ENCODE data around the gene TIMM10.
A peak's percentile ranks its signal among the peaks of the same experiment; 100 is the strongest.

TIMM10 gene

GRCh38 chr11:57499413-57499982 lies 31.1 kb downstream of the TIMM10 start:
- Histone ChIP-seq H4K8ac (ENCODE audit: low read length) (peak overlapping the region; percentile 59), H3K27ac (ENCODE audit: low read length, poor library complexity, severe bottlenecking) (no peak overlapping the region), H2BK12ac (ENCODE audit: low read length in 2 of 2) (peak overlapping the region in 1 of 2 experiments; percentile 37), H3K4me1 (ENCODE audit: control insufficient read depth, insufficient read depth, low read depth, low read length) (peaks cover 5% of the 10 kb centered on the region), H3K36me3 (ENCODE audit: control insufficient read depth in 1 of 2, insufficient read depth in 2 of 2, low read depth in 1 of 2, low read length in 2 of 2) (peaks cover 0 to 27% of the 10 kb centered on the region in 2 experiments), H3K9me3 (ENCODE audit: control insufficient read depth, low read length) (no peaks in the 10 kb centered on the region), H3K27me3 (ENCODE audit: control insufficient read depth in 1 of 2, insufficient read depth in 1 of 2, low read length in 2 of 2) (no peaks in the 10 kb centered on the region), H3K14ac (ENCODE audit: low read length in 2 of 2) (peak overlapping the region in 1 of 2 experiments; percentile 86), H2BK15ac (ENCODE audit: low read depth, poor library complexity, severe bottlenecking) (no peak overlapping the region), H3K18ac (ENCODE audit: low read depth in 1 of 2, low read length in 2 of 2) (peak overlapping the region in 1 of 2 experiments; percentile 80), H3K79me1 (replicated peaks; ENCODE audit: low read length, poor library complexity, severe bottlenecking) (peaks cover 2% of the 10 kb centered on the region), H4K91ac (ENCODE audit: low read length) (peak overlapping the region; percentile 73), H3K4ac (ENCODE audit: low read depth in 1 of 2, low read length in 2 of 2) (no peak overlapping the region), H3K23ac (ENCODE audit: low read length in 2 of 2) (no peak overlapping the region), H2BK5ac (ENCODE audit: low read depth, low read length, poor library complexity, severe bottlenecking) (no peak overlapping the region), H3K9ac (ENCODE audit: low read length) (peak overlapping the region; percentile 79), H3K4me2 (ENCODE audit: low read length, poor library complexity, severe bottlenecking) (peak overlapping the region; percentile 81), H2AFZ (ENCODE audit: low read depth, low read length) (peak overlapping the region; percentile 87), H3K4me3 (ENCODE audit: insufficient read depth in 1 of 2, low read depth in 1 of 2, low read length in 2 of 2) (peak overlapping the region; percentile 37 to 63), H2BK120ac (ENCODE audit: low read depth, low read length) (no peak overlapping the region), H2AK5ac (ENCODE audit: low read length, severe bottlenecking) (no peak overlapping the region)
- DNase-seq: peak; percentile 91
- WGBS: 7% methylated on average over 28 of the region's 35 CpGs

- Histone ChIP-seq H3K14ac (ENCODE audit: low read length in 2 of 2) (no peak overlapping the region), H2BK15ac (ENCODE audit: low read depth, poor library complexity, severe bottlenecking) (no peak overlapping the region), H3K9ac (ENCODE audit: low read length) (no peak overlapping the region), H2AK5ac (ENCODE audit: low read length, severe bottlenecking) (no peak overlapping the region), H3K9me3 (ENCODE audit: control insufficient read depth, low read length) (no peaks in the 10 kb centered on the region), H2AFZ (ENCODE audit: low read depth, low read length) (no peak overlapping the region), H3K4me1 (ENCODE audit: control insufficient read depth, insufficient read depth, low read depth, low read length) (peaks cover 5% of the 10 kb centered on the region), H3K4me3 (ENCODE audit: insufficient read depth in 1 of 2, low read depth in 1 of 2, low read length in 2 of 2) (no peak overlapping the region), H3K27me3 (ENCODE audit: control insufficient read depth in 1 of 2, insufficient read depth in 1 of 2, low read length in 2 of 2) (no peaks in the 10 kb centered on the region), H3K18ac (ENCODE audit: low read depth in 1 of 2, low read length in 2 of 2) (no peak overlapping the region), H3K79me1 (replicated peaks; ENCODE audit: low read length, poor library complexity, severe bottlenecking) (peaks cover 2% of the 10 kb centered on the region), H2BK5ac (ENCODE audit: low read depth, low read length, poor library complexity, severe bottlenecking) (no peak overlapping the region), H4K91ac (ENCODE audit: low read length) (no peak overlapping the region), H2BK12ac (ENCODE audit: low read length in 2 of 2) (no peak overlapping the region), H3K27ac (ENCODE audit: low read length, poor library complexity, severe bottlenecking) (no peak overlapping the region), H3K4me2 (ENCODE audit: low read length, poor library complexity, severe bottlenecking) (no peak overlapping the region), H3K36me3 (ENCODE audit: control insufficient read depth in 1 of 2, insufficient read depth in 2 of 2, low read depth in 1 of 2, low read length in 2 of 2) (peaks cover 0 to 27% of the 10 kb centered on the region in 2 experiments), H2BK120ac (ENCODE audit: low read depth, low read length) (no peak overlapping the region), H3K4ac (ENCODE audit: low read depth in 1 of 2, low read length in 2 of 2) (no peak overlapping the region), H3K23ac (ENCODE audit: low read length in 2 of 2) (peak overlapping the region in 1 of 2 experiments; percentile 68), H4K8ac (ENCODE audit: low read length) (no peak overlapping the region)
- WGBS: 97% methylated on average over 6 of the region's 6 CpGs
- no peak for DNase-seq
These were observed 32.0 kb downstream of the TIMM10 start for GRCh38 chr11:57498540-57498939.

- no peak overlapping the region for H2BK5ac ChIP-seq (ENCODE audit: low read depth, low read length, poor library complexity, severe bottlenecking)
- H3K4me3 ChIP-seq (ENCODE audit: insufficient read depth in 1 of 2, low read depth in 1 of 2, low read length in 2 of 2): no peak overlapping the region
- no peak overlapping the region for H3K4me2 ChIP-seq (ENCODE audit: low read length, poor library complexity, severe bottlenecking)
- no peak overlapping the region for H4K8ac ChIP-seq (ENCODE audit: low read length)
- no peak overlapping the region for H2BK12ac ChIP-seq (ENCODE audit: low read length in 2 of 2)
- peaks cover 2% of the 10 kb centered on the region for H3K79me1 ChIP-seq (replicated peaks; ENCODE audit: low read length, poor library complexity, severe bottlenecking)
- no peak overlapping the region for H3K4ac ChIP-seq (ENCODE audit: low read depth in 1 of 2, low read length in 2 of 2)
- H3K9me3 ChIP-seq (ENCODE audit: control insufficient read depth, low read length): no peaks in the 10 kb centered on the region
- H4K91ac ChIP-seq (ENCODE audit: low read length): no peak overlapping the region
- H3K9ac ChIP-seq (ENCODE audit: low read length): no peak overlapping the region
- H2BK15ac ChIP-seq (ENCODE audit: low read depth, poor library complexity, severe bottlenecking): no peak overlapping the region
- DNase-seq: no peak
- H3K23ac ChIP-seq (ENCODE audit: low read length in 2 of 2): no peak overlapping the region
- H3K18ac ChIP-seq (ENCODE audit: low read depth in 1 of 2, low read length in 2 of 2): no peak overlapping the region
- H2AK5ac ChIP-seq (ENCODE audit: low read length, severe bottlenecking): no peak overlapping the region
- no peak overlapping the region for H3K27ac ChIP-seq (ENCODE audit: low read length, poor library complexity, severe bottlenecking)
- no peaks in the 10 kb centered on the region for H3K27me3 ChIP-seq (ENCODE audit: control insufficient read depth in 1 of 2, insufficient read depth in 1 of 2, low read length in 2 of 2)
- no peak overlapping the region for H2BK120ac ChIP-seq (ENCODE audit: low read depth, low read length)
- H3K14ac ChIP-seq (ENCODE audit: low read length in 2 of 2): no peak overlapping the region
- peaks cover 0 to 31% of the 10 kb centered on the region in 2 experiments for H3K36me3 ChIP-seq (ENCODE audit: control insufficient read depth in 1 of 2, insufficient read depth in 2 of 2, low read depth in 1 of 2, low read length in 2 of 2)
- peaks cover 5% of the 10 kb centered on the region for H3K4me1 ChIP-seq (ENCODE audit: control insufficient read depth, insufficient read depth, low read depth, low read length)
- H2AFZ ChIP-seq (ENCODE audit: low read depth, low read length): no peak overlapping the region
- WGBS: 92% methylated on average over 15 of the region's 15 CpGs
These were observed 33.0 kb downstream of the TIMM10 start for GRCh38 chr11:57497303-57498247.

GRCh38 chr11:57496109-57496820 lies 34.3 kb downstream of the TIMM10 start:
- Histone ChIP-seq H2BK15ac (ENCODE audit: low read depth, poor library complexity, severe bottlenecking) (no peak overlapping the region), H3K4ac (ENCODE audit: low read depth in 1 of 2, low read length in 2 of 2) (no peak overlapping the region), H3K4me1 (ENCODE audit: control insufficient read depth, insufficient read depth, low read depth, low read length) (peaks cover 5% of the 10 kb centered on the region), H2AK5ac (ENCODE audit: low read length, severe bottlenecking) (no peak overlapping the region), H3K4me3 (ENCODE audit: insufficient read depth in 1 of 2, low read depth in 1 of 2, low read length in 2 of 2) (no peak overlapping the region), H3K27ac (ENCODE audit: low read length, poor library complexity, severe bottlenecking) (no peak overlapping the region), H3K18ac (ENCODE audit: low read depth in 1 of 2, low read length in 2 of 2) (no peak overlapping the region), H3K79me1 (replicated peaks; ENCODE audit: low read length, poor library complexity, severe bottlenecking) (peaks cover 2% of the 10 kb centered on the region), H3K27me3 (ENCODE audit: control insufficient read depth in 1 of 2, insufficient read depth in 1 of 2, low read length in 2 of 2) (no peaks in the 10 kb centered on the region), H2BK120ac (ENCODE audit: low read depth, low read length) (no peak overlapping the region), H3K9me3 (ENCODE audit: control insufficient read depth, low read length) (no peaks in the 10 kb centered on the region), H3K14ac (ENCODE audit: low read length in 2 of 2) (no peak overlapping the region), H2BK5ac (ENCODE audit: low read depth, low read length, poor library complexity, severe bottlenecking) (no peak overlapping the region), H2BK12ac (ENCODE audit: low read length in 2 of 2) (no peak overlapping the region), H4K8ac (ENCODE audit: low read length) (no peak overlapping the region), H2AFZ (ENCODE audit: low read depth, low read length) (no peak overlapping the region), H3K4me2 (ENCODE audit: low read length, poor library complexity, severe bottlenecking) (no peak overlapping the region), H3K23ac (ENCODE audit: low read length in 2 of 2) (no peak overlapping the region), H3K36me3 (ENCODE audit: control insufficient read depth in 1 of 2, insufficient read depth in 2 of 2, low read depth in 1 of 2, low read length in 2 of 2) (peaks cover 0 to 31% of the 10 kb centered on the region in 2 experiments), H3K9ac (ENCODE audit: low read length) (no peak overlapping the region), H4K91ac (ENCODE audit: low read length) (no peak overlapping the region)
- 96% methylated on average over 8 of the region's 9 CpGs for WGBS
- DNase-seq: no peak

All from mesenchymal stem cell (in vitro differentiated cells and primary cell).